ENCODE measurements around the gene CNTLN. TPM values are rescaled to one million over a fixed set of nuclear protein-coding genes. Genes with fewer than 3 reads are reported as not detected.

CNTLN gene
- 13.0 and 16.7 TPM in 2 replicates for total RNA-seq
- 8.5 and 9.1 TPM in 2 replicates for polyA plus RNA-seq
- 6.2 and 6.9 TPM in 2 replicates for polyA plus RNA-seq (2012)
- polyA minus RNA-seq (ENCODE audit: low replicate concordance), result 0.24 and 0.96 TPM in 2 replicates

- Histone ChIP-seq H3K79me2 (ENCODE audit: control insufficient read depth, insufficient read depth, low read length) (peaks cover 23% of the 10 kb centered on the region), H3K27me3 (ENCODE audit: control insufficient read depth, insufficient read depth, low read length) (no peaks in the 10 kb centered on the region), H3K4me3 (replicated peaks in 1 of 4; ENCODE audit: control extremely low read depth in 1 of 4, insufficient read depth in 1 of 4, low read depth in 3 of 4, low read length in 4 of 4) (peak within 1 kb of the TSS; percentile 86 to 96 (median 88)), H3K36me3 (ENCODE audit: control insufficient read depth, insufficient read depth, low read length) (no peaks in the 10 kb centered on the region), H3K27ac (ENCODE audit: insufficient read depth, low read length) (peak within 1 kb of the TSS; percentile 90), H3K9me3 (ENCODE audit: control insufficient read depth, insufficient read depth, low read depth, low read length) (no peaks in the 10 kb centered on the region), H3K9ac (ENCODE audit: insufficient read depth, low read length) (peak within 1 kb of the TSS; percentile 95), H3K4me1 (ENCODE audit: control insufficient read depth, extremely low read depth, insufficient read depth, low read length) (peaks cover 4% of the 10 kb centered on the region), H4K20me1 (ENCODE audit: control insufficient read depth, extremely low read depth, insufficient read depth, low read length) (no peaks in the 10 kb centered on the region), H3K4me2 (ENCODE audit: extremely low read depth, insufficient read depth, low read length) (peak within 1 kb of the TSS; percentile 80), H2AFZ (ENCODE audit: low read length) (peak within 1 kb of the TSS; percentile 95)
- TF ChIP-seq CTCF (conservative IDR thresholded peaks at IDR 0.05 in 1 of 2, IDR thresholded peaks at IDR 0.05 in 1 of 2; ENCODE audit: low read depth in 1 of 2, low read length in 2 of 2) (no peak), EZH2 (IDR thresholded peaks at IDR 0.05; ENCODE audit: low read length, missing control alignments) (no peak)
- DNase-seq (ENCODE audit: low read depth in 2 of 2), result peak; percentile 82 to 93
These were observed at the start of gene CNTLN for GRCh38 chr9:17134396-17135294. TSS of gene CNTLN (plus strand) at chr9:17135040. CDS start at chr9:17135066, 26 bp downstream.

GRCh38 chr9:17088566-17088965 is 46.3 kb upstream of the CNTLN start:
- no peak for TF ChIP-seq EZH2 (IDR thresholded peaks at IDR 0.05; ENCODE audit: low read length, missing control alignments)
- no peak for TF ChIP-seq CTCF (conservative IDR thresholded peaks at IDR 0.05 in 1 of 2, IDR thresholded peaks at IDR 0.05 in 1 of 2; ENCODE audit: low read depth in 1 of 2, low read length in 2 of 2)

GRCh38 chr9:17090041-17090440 is 44.8 kb upstream of the CNTLN start:
- TF ChIP-seq EZH2 (IDR thresholded peaks at IDR 0.05; ENCODE audit: low read length, missing control alignments) (no peak), CTCF (conservative IDR thresholded peaks at IDR 0.05 in 1 of 2, IDR thresholded peaks at IDR 0.05 in 1 of 2; ENCODE audit: low read depth in 1 of 2, low read length in 2 of 2) (no peak)
- no peak for DNase-seq (ENCODE audit: low read depth in 2 of 2)

More at GRCh38 chr9:17088566-17088965, 46.3 kb upstream of the CNTLN start:
- Histone ChIP-seq H3K79me2 (ENCODE audit: control insufficient read depth, insufficient read depth, low read length) (no peaks in the 10 kb centered on the region), H4K20me1 (ENCODE audit: control insufficient read depth, extremely low read depth, insufficient read depth, low read length) (no peaks in the 10 kb centered on the region), H3K27me3 (ENCODE audit: control insufficient read depth, insufficient read depth, low read length) (no peaks in the 10 kb centered on the region), H3K27ac (ENCODE audit: insufficient read depth, low read length) (no peak overlapping the region), H3K36me3 (ENCODE audit: control insufficient read depth, insufficient read depth, low read length) (no peaks in the 10 kb centered on the region), H3K4me2 (ENCODE audit: extremely low read depth, insufficient read depth, low read length) (no peak overlapping the region), H3K4me3 (replicated peaks in 1 of 4; ENCODE audit: control extremely low read depth in 1 of 4, insufficient read depth in 1 of 4, low read depth in 3 of 4, low read length in 4 of 4) (no peak overlapping the region), H3K9me3 (ENCODE audit: control insufficient read depth, insufficient read depth, low read depth, low read length) (no peaks in the 10 kb centered on the region), H3K4me1 (ENCODE audit: control insufficient read depth, extremely low read depth, insufficient read depth, low read length) (no peaks in the 10 kb centered on the region), H2AFZ (ENCODE audit: low read length) (no peak overlapping the region), H3K9ac (ENCODE audit: insufficient read depth, low read length) (no peak overlapping the region)
- peak in 1 of 2 donors; percentile 12 for DNase-seq (ENCODE audit: low read depth in 2 of 2)

More at GRCh38 chr9:17090041-17090440, 44.8 kb upstream of the CNTLN start:
- Histone ChIP-seq H3K27ac (ENCODE audit: insufficient read depth, low read length) (no peak overlapping the region), H4K20me1 (ENCODE audit: control insufficient read depth, extremely low read depth, insufficient read depth, low read length) (no peaks in the 10 kb centered on the region), H3K36me3 (ENCODE audit: control insufficient read depth, insufficient read depth, low read length) (no peaks in the 10 kb centered on the region), H3K9ac (ENCODE audit: insufficient read depth, low read length) (no peak overlapping the region), H3K27me3 (ENCODE audit: control insufficient read depth, insufficient read depth, low read length) (no peaks in the 10 kb centered on the region), H3K4me2 (ENCODE audit: extremely low read depth, insufficient read depth, low read length) (no peak overlapping the region), H2AFZ (ENCODE audit: low read length) (no peak overlapping the region), H3K9me3 (ENCODE audit: control insufficient read depth, insufficient read depth, low read depth, low read length) (no peaks in the 10 kb centered on the region), H3K4me1 (ENCODE audit: control insufficient read depth, extremely low read depth, insufficient read depth, low read length) (no peaks in the 10 kb centered on the region), H3K79me2 (ENCODE audit: control insufficient read depth, insufficient read depth, low read length) (no peaks in the 10 kb centered on the region), H3K4me3 (replicated peaks in 1 of 4; ENCODE audit: control extremely low read depth in 1 of 4, insufficient read depth in 1 of 4, low read depth in 3 of 4, low read length in 4 of 4) (no peak overlapping the region)
